Gastroesophageal sphincter (tissue), 3 donors: Measurements from ENCODE around the gene FPR1.

Source experiments
- CTCF ChIP-seq, 4 experiments: fragments of 200-600 bp in 2 of 4; fragments of 450-650 bp in 2 of 4; sonication (generic) in 1 of 4; IDR thresholded peaks; one replicate each; pipeline ENCODE4 v1.5.1; 2017 to 2019; ENCODE audit warnings: antibody characterized with exemption in 4 of 4, mild to moderate bottlenecking in 2 of 4, moderate library complexity in 2 of 4
- EP300 ChIP-seq: sonication (generic); formaldehyde crosslinking; IDR thresholded peaks from one replicate; pipeline ENCODE4 v1.6.1; 2017; ENCODE audit warnings: antibody characterized with exemption, mild to moderate bottlenecking
- POLR2AphosphoS5 ChIP-seq: sonication (generic); formaldehyde crosslinking; IDR thresholded peaks from one replicate; pipeline ENCODE4 v1.6.1; 2017; ENCODE audit warnings: antibody characterized with exemption

GRCh38 chr19:51735759-51736449 is 15.8 kb downstream of the FPR1 start:
- TF ChIP-seq EP300 (no peak), CTCF (IDR thresholded peaks at IDR 0.05) (no peak), POLR2AphosphoS5 (no peak)
